ENCODE measurements around the gene DBR1.

DNA sequence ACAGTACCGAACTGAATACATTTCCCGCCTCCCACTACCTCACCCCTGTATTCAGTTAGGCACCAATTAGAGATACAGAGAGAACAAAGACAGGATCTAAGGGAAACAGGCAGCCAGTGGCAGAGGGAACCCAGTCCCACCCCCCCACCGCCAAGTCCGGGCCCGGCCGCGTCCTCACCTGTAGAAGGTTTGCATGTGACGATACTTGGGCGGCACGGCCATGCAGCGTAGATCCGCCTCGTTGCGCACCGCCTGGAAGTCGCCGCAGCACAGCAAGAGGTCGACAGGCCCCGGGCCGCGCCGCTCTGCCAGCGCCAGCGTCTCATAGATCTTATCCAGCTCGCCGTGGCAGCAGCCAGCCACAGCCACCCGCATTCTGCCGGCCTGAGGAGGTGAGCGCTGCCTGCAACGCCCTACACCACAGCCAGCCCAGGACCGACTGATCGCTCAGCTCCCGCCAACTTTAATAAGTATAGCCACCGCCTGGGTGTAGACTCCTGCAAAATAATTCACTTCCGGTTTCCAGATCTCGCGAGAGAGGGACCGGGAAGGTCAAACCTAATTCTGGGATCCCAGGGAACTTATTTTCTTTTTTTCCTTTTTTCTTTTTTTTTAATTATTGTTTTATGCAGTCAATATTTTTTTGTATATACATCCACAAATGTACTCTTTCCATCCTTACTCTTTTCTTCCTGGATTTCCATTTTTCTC is at the start of gene DBR1:
- TF ChIP-seq EZH2 (IDR thresholded peaks at IDR 0.05; ENCODE audit: insufficient read depth, poor library complexity, severe bottlenecking) (no peak), EZH2phosphoT487 (IDR thresholded peaks at IDR 0.05; ENCODE audit: insufficient read depth, low read depth) (no peak)
